ENCODE measurements around the gene MTREX.

The MTREX gene

DNA sequence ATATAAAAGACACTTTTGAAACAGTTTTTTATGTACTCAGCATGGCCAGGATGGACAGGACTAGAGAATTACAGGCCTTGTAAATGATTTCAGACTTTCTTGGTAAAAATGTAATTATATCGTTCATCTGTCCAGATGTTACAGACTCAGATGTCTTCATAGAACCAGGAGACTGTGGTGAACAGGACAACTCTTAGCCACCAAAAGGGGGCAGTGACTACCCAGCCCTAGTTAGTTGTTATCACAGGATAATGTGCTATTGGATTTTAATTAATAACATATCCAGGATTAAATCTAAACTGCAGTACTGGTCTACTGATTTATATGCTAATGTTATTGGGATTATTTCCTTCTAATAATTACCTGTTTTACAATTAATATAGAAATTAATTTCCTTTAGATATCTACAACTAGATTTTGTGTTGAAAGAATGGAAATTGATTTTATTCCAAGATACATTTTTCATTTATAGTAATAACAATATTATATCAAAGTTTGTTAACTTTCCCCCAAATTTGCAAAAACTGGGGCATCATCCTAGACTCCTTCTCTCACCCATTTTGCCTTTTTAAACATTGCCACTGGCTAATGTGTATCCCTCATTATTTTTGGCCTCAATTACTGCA is 99.4 kb downstream of the MTREX start:
- Histone ChIP-seq H3K27me3 (no peaks in the 10 kb centered on the region), H3K4me1 (peaks cover 6% of the 10 kb centered on the region), H3K9me3 (no peaks in the 10 kb centered on the region), H3K36me3 (peaks cover 40% of the 10 kb centered on the region), H3K4me3 (ENCODE audit: low read depth, low read length) (no peak overlapping the region)
- DNase-seq: peak; percentile 30
- TF ChIP-seq, protein P1, sequence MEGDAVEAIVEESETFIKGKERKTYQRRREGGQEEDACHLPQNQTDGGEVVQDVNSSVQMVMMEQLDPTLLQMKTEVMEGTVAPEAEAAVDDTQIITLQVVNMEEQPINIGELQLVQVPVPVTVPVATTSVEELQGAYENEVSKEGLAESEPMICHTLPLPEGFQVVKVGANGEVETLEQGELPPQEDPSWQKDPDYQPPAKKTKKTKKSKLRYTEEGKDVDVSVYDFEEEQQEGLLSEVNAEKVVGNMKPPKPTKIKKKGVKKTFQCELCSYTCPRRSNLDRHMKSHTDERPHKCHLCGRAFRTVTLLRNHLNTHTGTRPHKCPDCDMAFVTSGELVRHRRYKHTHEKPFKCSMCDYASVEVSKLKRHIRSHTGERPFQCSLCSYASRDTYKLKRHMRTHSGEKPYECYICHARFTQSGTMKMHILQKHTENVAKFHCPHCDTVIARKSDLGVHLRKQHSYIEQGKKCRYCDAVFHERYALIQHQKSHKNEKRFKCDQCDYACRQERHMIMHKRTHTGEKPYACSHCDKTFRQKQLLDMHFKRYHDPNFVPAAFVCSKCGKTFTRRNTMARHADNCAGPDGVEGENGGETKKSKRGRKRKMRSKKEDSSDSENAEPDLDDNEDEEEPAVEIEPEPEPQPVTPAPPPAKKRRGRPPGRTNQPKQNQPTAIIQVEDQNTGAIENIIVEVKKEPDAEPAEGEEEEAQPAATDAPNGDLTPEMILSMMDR (IDR thresholded peaks at IDR 0.05; ENCODE audit: low read depth, low read length): peak; percentile 78

DNA sequence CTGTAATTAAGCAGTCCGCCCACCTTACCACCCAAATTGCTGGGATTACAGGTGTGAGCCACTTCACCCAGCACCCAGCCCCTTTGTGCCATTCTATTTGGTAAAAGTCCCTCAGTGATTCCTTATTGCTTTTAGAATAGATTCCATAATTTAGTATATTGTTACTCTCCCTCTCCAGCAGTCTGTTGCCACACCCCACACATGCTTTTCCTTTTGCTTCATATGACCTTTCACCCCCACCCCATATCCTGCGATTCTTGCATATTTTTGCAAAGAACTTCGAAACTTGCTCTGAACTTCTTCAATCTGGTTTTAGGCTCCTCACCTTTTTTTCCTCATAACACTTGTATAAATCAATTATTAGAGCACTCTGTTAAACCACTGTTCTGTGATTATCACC is 100.2 kb downstream of the MTREX start:
- TF ChIP-seq, protein P1 (IDR thresholded peaks at IDR 0.05; ENCODE audit: low read depth, low read length): no peak
- H3K27me3 ChIP-seq: no peaks in the 10 kb centered on the region
- H3K36me3 ChIP-seq: peaks cover 37% of the 10 kb centered on the region
- H3K9me3 ChIP-seq: no peaks in the 10 kb centered on the region
- DNase-seq: no peak
- no peak overlapping the region for H3K4me3 ChIP-seq (ENCODE audit: low read depth, low read length)
- H3K4me1 ChIP-seq: peaks cover 6% of the 10 kb centered on the region

DNA sequence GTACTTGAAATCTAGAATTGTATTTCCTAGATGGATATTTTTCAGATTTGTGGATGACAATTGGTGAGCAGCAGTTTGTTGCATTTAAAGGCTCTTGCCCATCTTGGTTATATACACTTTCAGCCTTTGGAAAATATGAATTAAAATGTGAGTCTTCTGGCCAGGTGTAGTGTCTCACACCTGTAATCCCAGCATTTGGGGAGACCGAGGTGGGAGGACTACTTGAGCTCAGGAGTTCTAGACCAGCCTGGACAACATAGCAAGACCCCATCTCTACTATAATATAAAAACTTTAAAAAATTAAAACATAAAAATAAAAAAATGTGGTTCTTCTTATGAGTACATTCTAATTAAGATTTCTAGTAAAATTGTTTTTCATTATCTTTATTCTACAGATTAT is 102.0 kb downstream of the MTREX start:
- TF ChIP-seq, protein P1 (IDR thresholded peaks at IDR 0.05; ENCODE audit: low read depth, low read length): no peak
- Histone ChIP-seq H3K36me3 (peaks cover 49% of the 10 kb centered on the region), H3K4me1 (peaks cover 6% of the 10 kb centered on the region), H3K27me3 (no peaks in the 10 kb centered on the region), H3K9me3 (no peaks in the 10 kb centered on the region), H3K4me3 (ENCODE audit: low read depth, low read length) (no peak overlapping the region)
- no peak for DNase-seq

DNA sequence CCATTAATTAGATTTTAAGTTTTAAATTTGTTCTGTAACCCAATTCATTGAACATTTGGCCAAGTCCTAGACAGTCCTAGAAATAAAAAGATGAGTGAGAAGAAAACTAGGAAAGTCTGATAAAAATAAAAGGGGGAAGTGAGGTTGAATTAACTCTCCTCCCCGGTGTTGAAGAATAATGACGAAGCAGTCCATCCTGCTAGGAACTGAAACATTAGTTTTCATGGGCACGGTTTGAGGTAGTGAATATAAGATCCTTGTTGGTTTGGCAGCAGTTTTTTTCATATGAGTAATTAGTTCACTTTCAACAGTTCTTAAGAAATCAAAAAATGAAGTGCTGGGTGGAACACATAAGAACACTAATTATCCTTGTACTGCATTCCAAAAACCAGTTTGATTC is 103.1 kb downstream of the MTREX start:
- Histone ChIP-seq H3K27me3 (no peaks in the 10 kb centered on the region), H3K4me3 (ENCODE audit: low read depth, low read length) (no peak overlapping the region), H3K9me3 (no peaks in the 10 kb centered on the region), H3K4me1 (peaks cover 6% of the 10 kb centered on the region), H3K36me3 (peaks cover 57% of the 10 kb centered on the region)
- TF ChIP-seq, protein P1 (IDR thresholded peaks at IDR 0.05; ENCODE audit: low read depth, low read length): no peak
- DNase-seq: no peak

DNA sequence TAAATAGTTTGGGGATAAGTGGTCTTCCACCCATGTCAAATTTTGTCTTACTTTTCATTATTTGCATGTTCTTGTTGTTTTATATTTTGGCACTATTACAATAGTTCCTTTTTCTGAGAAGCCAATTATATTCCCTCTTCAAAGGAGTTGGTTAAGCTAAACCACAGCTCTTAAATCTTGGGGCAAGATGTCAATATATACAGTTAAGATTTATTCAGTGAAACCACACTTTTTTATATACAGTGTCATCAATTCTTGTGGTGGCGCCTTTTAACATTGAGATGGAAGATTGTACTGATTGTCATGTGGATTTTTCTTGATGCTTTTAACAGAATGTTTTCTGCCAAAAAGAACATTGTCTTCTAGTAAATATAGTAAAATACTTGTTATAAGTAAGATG is 104.1 kb downstream of the MTREX start:
- Histone ChIP-seq H3K27me3 (no peaks in the 10 kb centered on the region), H3K9me3 (no peaks in the 10 kb centered on the region), H3K36me3 (peaks cover 52% of the 10 kb centered on the region), H3K4me1 (no peaks in the 10 kb centered on the region), H3K4me3 (ENCODE audit: low read depth, low read length) (no peak overlapping the region)
- TF ChIP-seq, protein P1 (IDR thresholded peaks at IDR 0.05; ENCODE audit: low read depth, low read length): no peak
- no peak for DNase-seq

DNA sequence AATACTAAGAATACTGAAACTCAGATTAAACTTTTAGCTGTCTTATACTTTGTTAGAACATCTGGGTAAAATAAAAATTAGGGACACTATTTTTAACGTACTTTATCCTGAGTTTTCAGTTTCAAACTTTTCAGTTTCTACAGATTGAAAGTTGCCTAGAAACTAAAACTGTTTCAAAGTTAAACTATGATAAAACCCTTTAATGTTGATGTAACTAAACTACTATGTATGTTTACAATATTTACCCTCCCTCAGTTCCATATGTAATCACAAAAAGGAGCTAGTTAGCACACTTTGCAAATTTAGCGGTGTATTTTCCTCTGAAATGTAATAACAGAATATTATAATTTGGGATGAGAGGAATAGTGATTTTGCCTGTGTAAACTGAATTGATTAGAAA is 105.9 kb downstream of the MTREX start:
- DNase-seq: no peak
- Histone ChIP-seq H3K4me3 (ENCODE audit: low read depth, low read length) (no peak overlapping the region), H3K9me3 (no peaks in the 10 kb centered on the region), H3K27me3 (no peaks in the 10 kb centered on the region), H3K4me1 (no peaks in the 10 kb centered on the region), H3K36me3 (peaks cover 49% of the 10 kb centered on the region)
- TF ChIP-seq, protein P1 (IDR thresholded peaks at IDR 0.05; ENCODE audit: low read depth, low read length): no peak
